Progenitor cell of endocrine pancreas (in vitro differentiated cells): ENCODE results near the gene TMEM163. TPM values are rescaled to one million over a fixed set of nuclear protein-coding genes. Genes with fewer than 3 reads are reported as not detected.
"Not testable (repeated sequence)": the region's sequence is repeated elsewhere in the genome, so short reads cannot be mapped to it uniquely, and the experiment has no call there.

Experiments used
- DNase-seq: peaks from one replicate; pipeline ENCODE4 v3.0.0; 2021; ENCODE audit warnings: low spot score; ENCODE audit not compliant: unreplicated experiment
- H3K27ac Mint-ChIP-seq: 2 replicates; pipeline ENCODE4 v1.8.0; 2021; ENCODE audit warnings: mild to moderate bottlenecking, moderate library complexity, mixed read lengths
- H3K27me3 Mint-ChIP-seq: 2 replicates; pipeline ENCODE4 v1.8.0; 2021; ENCODE audit warnings: mixed read lengths
- H3K36me3 Mint-ChIP-seq: 2 replicates; pipeline ENCODE4 v1.8.0; 2022; ENCODE audit warnings: mixed read lengths; ENCODE audit not compliant: insufficient read depth
- H3K4me1 Mint-ChIP-seq: 2 replicates; pipeline ENCODE4 v1.8.0; 2021; ENCODE audit warnings: low read depth, mixed read lengths
- H3K4me3 Mint-ChIP-seq: 2 replicates; pipeline ENCODE4 v1.8.0; 2021; ENCODE audit warnings: low read depth, mild to moderate bottlenecking, moderate library complexity, mixed read lengths
- H3K9me3 Mint-ChIP-seq: 2 replicates; pipeline ENCODE4 v1.8.0; 2021; ENCODE audit warnings: low read depth, mixed read lengths
- CTCF ChIP-seq: fragments of 200-600 bp; sonication (generic); IDR thresholded peaks from one replicate; pipeline ENCODE4 v1.5.0; 2021; ENCODE audit warnings: antibody characterized with exemption, mild to moderate bottlenecking; ENCODE audit not compliant: unreplicated experiment
- total RNA-seq: library from RNA; stranded (reverse); gene quantifications from 2 replicates; pipeline ENCODE4 v1.2.1, GENCODE V29; 2021

Gene TMEM163
- total RNA-seq, 1 donor from 2014 or later, result 3.8 TPM

GRCh38 chr2:134728163-134728562, 9.4 kb upstream of the TMEM163 start:
- H3K4me3 Mint-ChIP-seq, result no peak overlapping the region
- no peak for DNase-seq
- no peak overlapping the region for H3K27ac Mint-ChIP-seq
- no peaks in the 10 kb centered on the region for H3K36me3 Mint-ChIP-seq
- H3K27me3 Mint-ChIP-seq, result peaks cover 17% of the 10 kb centered on the region
- H3K9me3 Mint-ChIP-seq, result peaks cover 9% of the 10 kb centered on the region
- no peak for TF ChIP-seq CTCF
- no peaks in the 10 kb centered on the region for H3K4me1 Mint-ChIP-seq

- H3K27ac Mint-ChIP-seq, result no peak overlapping the region
- H3K4me1 Mint-ChIP-seq, result no peaks in the 10 kb centered on the region
- H3K27me3 Mint-ChIP-seq, result peaks cover 23% of the 10 kb centered on the region
- no peaks in the 10 kb centered on the region for H3K36me3 Mint-ChIP-seq
- no peak for DNase-seq
- H3K9me3 Mint-ChIP-seq, result peaks cover under 1% of the 10 kb centered on the region
- H3K4me3 Mint-ChIP-seq, result no peak overlapping the region
- TF ChIP-seq CTCF, result no peak
These were observed 8.6 kb upstream of the TMEM163 start for GRCh38 chr2:134727385-134727784.

GRCh38 chr2:134726645-134727044, 7.8 kb upstream of the TMEM163 start:
- Mint-ChIP-seq H3K36me3 (no peaks in the 10 kb centered on the region), H3K9me3 (no peaks in the 10 kb centered on the region), H3K27ac (no peak overlapping the region), H3K4me3 (no peak overlapping the region), H3K4me1 (no peaks in the 10 kb centered on the region), H3K27me3 (peaks cover 30% of the 10 kb centered on the region)
- TF ChIP-seq CTCF, result no peak
- DNase-seq, result no peak

GRCh38 chr2:134725876-134726275, 7.1 kb upstream of the TMEM163 start:
- no peak for TF ChIP-seq CTCF
- Mint-ChIP-seq H3K4me3 (no peak overlapping the region), H3K27me3 (peaks cover 37% of the 10 kb centered on the region), H3K4me1 (no peaks in the 10 kb centered on the region), H3K27ac (no peak overlapping the region), H3K9me3 (no peaks in the 10 kb centered on the region), H3K36me3 (no peaks in the 10 kb centered on the region)
- no peak for DNase-seq

GRCh38 chr2:134724341-134724740, 5.5 kb upstream of the TMEM163 start:
- TF ChIP-seq CTCF, result no peak
- Mint-ChIP-seq H3K27me3 (peaks cover 52% of the 10 kb centered on the region), H3K4me3 (no peak overlapping the region), H3K27ac (no peak overlapping the region), H3K9me3 (no peaks in the 10 kb centered on the region), H3K36me3 (no peaks in the 10 kb centered on the region), H3K4me1 (no peaks in the 10 kb centered on the region)
- DNase-seq, result no peak

- not testable (repeated sequence) for H3K27ac Mint-ChIP-seq, H3K4me1 Mint-ChIP-seq, H3K4me3 Mint-ChIP-seq, DNase-seq, H3K9me3 Mint-ChIP-seq, H3K36me3 Mint-ChIP-seq
- peaks cover 53% of the 10 kb centered on the region for H3K27me3 Mint-ChIP-seq
These were observed 4.9 kb upstream of the TMEM163 start for GRCh38 chr2:134723742-134724141.
